Upper lobe of left lung (tissue), 4 donors: ENCODE data around the gene KCNJ18.
"Not testable (repeated sequence)": the region's sequence is repeated elsewhere in the genome, so short reads cannot be mapped to it uniquely, and the experiment has no call there.

Experiments
- POLR2A ChIP-seq, 4 donors: fragments of 450-650 bp; IDR thresholded peaks; one replicate each; pipeline ENCODE4 v1.5.1; 2016 to 2017; ENCODE audit warnings: antibody characterized with exemption in 4 of 4, mild to moderate bottlenecking in 2 of 4
- TF ChIP-seq, protein P1 (sequence below), 6 experiments: fragments of 450-650 bp in 4 of 6; fragments of 200-600 bp in 2 of 6; sonication (generic) in 2 of 6; IDR thresholded peaks; one replicate each; pipeline ENCODE4 v1.5.1; 2016 to 2019; ENCODE audit warnings: antibody characterized with exemption in 6 of 6

- not testable (repeated sequence) for TF ChIP-seq POLR2A (IDR thresholded peaks at IDR 0.05)
- TF ChIP-seq, protein P1, sequence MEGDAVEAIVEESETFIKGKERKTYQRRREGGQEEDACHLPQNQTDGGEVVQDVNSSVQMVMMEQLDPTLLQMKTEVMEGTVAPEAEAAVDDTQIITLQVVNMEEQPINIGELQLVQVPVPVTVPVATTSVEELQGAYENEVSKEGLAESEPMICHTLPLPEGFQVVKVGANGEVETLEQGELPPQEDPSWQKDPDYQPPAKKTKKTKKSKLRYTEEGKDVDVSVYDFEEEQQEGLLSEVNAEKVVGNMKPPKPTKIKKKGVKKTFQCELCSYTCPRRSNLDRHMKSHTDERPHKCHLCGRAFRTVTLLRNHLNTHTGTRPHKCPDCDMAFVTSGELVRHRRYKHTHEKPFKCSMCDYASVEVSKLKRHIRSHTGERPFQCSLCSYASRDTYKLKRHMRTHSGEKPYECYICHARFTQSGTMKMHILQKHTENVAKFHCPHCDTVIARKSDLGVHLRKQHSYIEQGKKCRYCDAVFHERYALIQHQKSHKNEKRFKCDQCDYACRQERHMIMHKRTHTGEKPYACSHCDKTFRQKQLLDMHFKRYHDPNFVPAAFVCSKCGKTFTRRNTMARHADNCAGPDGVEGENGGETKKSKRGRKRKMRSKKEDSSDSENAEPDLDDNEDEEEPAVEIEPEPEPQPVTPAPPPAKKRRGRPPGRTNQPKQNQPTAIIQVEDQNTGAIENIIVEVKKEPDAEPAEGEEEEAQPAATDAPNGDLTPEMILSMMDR (IDR thresholded peaks at IDR 0.05) = not testable (repeated sequence)
These were observed 20.5 kb upstream of the KCNJ18 start for GRCh38 chr17:21671871-21672270.
